ENCODE data around the gene CLEC16A.
A peak's percentile ranks its signal among the peaks of the same experiment; 100 is the strongest.

Gene CLEC16A

DNA sequence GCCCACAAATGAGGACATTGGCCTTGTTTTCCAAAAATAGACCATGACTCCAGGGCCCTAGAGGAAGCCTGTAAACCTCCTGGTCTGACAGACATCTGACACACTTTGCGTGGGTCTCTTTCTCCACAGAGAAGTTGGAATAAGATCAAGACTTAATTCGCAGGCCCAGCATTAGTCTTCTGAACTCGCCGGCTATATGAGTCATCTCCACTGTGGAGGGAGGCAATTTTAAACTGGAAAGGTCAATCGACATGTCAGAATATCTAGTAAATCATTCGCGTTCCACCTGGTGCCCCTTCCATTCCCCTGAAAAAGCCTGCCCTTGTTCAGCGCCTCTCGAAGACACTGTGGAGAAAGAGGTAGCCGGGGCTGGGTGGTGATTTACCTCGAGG is 140.1 kb downstream of the CLEC16A start:
- DNase-seq (ENCODE audit: low spot score) = peak; percentile 90

DNA sequence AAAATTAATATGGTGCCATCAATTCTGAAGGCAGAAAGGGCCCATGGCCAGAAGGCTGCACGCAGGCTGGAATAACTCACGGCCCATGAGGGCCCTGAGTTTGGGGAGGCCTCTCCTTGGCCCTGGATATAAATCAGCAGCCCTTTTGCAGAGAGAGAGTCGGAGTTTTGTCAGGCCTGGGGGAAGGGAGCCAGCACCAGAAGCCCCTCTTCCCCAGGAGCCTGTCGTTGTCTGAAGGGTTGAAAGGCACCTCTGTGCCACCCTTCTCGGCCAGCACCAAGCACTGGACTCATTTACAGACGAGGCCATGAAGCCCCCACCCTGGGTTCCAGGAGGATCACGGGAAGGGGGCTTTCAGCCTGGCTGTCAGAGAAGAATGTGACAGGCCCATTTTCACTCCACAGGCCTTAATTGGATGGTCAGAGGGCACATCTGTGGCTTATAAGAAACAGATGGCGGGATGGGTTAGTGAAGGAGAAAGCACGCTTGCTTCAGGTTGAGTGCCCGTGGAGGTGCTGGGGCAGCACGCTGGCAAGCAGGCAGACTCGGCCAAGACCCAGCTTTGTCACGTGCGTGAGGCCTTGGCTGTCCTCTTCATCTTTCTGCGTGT is 140.6 kb downstream of the CLEC16A start:
- no peak for DNase-seq (ENCODE audit: low spot score)

DNA sequence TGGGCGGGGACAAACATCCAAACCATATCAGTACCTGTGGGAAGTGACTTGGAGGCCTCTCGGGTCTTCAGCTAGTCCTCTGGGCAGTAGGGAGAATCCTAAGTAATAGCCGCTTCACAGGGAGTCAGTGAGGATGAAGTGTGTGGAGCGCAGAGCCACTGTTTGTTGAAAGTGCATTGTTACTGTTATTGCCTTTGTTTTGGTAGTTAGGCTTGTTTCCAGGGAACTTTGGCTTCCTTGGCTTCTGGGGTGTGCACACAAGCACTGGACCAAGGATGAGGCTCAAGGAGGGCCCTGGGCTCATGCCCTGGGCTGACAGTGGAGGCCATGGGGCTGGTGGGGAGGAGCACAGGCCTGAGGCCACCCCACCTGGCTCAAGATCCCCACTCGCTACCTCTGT is 141.6 kb downstream of the CLEC16A start:
- DNase-seq (ENCODE audit: low spot score) = no peak

DNA sequence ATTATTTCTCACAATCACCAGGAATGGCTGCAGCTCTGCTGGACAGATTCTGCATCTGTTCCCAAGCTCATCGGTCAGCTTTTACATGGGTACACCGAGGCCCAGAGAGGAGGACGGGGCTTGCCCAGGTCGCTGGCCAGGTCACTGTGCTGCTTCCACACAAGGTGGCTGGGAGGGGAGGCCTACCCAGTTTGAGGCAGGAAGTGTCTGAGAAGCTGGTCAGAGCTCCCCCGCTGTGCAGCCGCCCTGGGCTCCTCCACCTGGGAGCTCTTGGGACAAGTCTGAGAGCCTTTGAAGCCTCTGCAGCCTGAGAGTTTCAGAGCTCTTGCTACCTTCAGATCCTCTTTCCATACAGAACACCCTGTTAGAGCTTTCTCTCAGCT is 143.3 kb downstream of the CLEC16A start:
- DNase-seq (ENCODE audit: low spot score) = no peak

DNA sequence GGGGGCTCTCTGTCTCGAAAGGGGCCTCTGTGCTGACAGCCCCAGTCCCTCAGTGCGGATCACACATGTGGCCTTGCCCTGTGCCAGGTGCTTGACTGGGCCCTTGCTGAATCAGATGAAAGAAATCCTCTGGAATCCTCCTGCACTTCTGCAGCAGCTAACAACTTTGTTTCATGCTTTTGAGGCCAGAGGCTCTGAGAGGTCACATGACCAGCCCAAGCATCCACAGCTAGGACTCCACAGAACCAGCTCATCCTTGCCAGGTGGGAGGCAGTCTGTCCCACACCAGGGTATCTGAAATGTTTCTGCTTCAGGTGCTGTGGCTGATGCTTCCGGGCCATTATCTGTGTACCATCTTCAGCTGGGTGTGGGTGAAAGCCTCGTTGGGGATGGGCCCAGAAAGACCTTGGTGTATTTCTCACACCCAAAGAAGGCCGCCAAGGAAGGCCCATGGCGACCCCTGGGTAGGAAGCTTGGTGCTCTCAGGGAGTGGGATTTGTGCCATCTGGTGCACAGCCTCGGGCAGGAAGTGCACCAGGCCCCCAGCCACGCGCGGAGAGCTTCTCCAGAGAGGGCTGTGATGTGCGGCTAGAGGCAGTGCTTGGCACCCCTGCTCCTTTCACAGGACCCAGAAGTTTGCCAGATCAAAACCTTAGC is 143.8 kb downstream of the CLEC16A start:
- DNase-seq (ENCODE audit: low spot score) = peak; percentile 52

DNA sequence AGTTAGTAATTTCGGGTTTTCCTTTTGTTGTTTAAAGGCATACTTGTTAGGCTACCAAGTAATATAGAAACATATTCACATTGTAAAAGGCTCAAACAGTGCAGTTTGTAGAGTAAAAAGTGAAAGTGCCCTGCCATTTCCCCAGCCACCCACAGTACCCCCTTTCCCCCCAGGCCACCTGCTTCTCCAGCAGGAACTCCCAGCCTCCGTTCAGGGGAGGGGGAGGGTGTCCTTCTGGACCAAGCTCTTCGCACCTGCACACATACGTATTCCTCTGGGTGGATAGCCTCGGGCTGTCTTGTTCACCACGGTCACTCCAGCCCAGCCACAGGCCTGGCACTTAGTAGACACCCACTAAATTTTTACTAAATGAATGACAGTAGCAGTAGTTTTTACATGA is 144.5 kb downstream of the CLEC16A start:
- no peak for DNase-seq (ENCODE audit: low spot score)

DNA sequence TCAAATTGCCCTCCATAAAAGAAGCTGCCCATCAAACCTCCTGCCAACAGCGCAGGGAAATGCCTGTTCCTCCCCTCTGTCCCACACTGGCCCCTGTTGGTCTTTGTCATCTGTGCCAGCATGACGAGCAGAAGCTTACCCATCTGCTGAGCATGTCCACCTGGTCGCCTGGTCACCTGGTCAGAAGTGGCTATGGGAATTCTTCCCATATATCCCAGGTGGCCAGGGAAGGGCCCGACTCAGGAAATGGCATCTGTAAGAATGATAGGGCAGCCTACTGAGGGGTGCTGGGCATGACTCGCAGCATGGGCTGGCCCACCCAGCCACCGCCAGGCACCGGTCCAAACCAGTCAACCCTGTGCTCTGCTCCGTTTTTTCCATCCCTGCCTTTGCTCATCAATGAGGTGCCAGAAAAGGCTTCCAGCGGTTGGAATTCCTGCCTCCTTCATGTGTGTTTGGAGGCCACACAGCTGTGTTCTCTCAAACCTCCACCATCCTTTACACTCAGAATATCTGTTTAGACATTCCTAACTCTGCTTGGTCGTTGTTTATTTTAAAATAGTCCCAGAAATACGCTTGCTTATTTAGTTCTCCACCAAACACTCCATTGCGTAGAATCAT is 145.2 kb downstream of the CLEC16A start:
- DNase-seq (ENCODE audit: low spot score) = peak; percentile 81

DNA sequence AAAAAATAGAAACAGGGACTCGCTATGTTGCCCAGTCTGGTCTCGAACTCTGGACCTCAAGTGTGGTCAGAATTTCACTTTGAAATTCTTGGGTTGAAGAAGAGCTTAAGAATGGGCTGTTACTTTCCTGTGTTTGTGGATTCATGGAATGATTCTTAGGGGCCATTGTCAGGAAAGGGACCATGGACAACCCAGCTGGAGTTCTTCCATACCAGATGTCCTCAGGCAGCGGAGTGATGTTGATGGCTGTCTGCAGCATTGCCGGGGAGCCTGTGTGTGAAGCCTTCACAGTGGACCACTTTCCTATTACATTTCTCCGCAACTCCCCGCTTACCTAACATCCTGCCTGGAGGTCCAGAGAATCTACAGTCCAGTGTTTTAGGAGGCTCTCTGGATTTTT is 145.9 kb downstream of the CLEC16A start:
- DNase-seq (ENCODE audit: low spot score) = no peak

DNA sequence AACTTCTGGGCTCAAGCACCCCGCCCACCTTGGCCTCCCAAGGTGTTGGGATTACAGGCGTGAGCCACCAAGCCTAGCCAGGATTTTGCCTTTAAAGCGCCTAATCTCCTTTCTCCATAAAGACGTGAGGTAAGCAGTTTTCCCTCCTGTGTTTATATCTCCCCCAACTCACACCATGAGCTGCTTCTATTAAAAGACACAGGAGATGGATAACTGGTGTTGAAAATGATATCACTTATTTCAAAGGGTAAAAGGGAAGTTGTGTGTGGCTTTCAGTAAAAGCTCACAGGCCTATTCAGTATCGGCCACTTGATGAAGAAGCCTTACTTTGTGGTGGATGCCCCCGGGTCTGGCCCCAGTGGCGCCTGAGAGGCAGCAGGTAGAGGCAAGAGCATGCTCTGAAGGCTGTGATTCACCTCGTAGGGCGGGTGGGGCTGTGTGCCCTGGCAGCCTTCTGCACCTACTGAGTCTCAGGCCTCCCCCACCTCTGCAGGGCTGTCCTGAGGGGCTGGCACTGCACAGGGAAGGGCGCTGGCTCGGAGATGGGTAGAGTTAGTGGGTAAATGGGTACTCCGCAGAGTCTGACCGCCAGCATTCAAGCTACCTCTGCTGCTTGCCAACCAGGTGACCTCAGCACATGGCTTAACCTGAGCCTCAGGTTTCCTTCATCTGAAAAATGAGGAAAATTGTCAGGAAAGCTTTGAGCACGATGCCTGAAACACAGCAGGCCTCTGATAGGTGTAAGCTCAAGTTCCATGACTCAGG is 146.8 kb downstream of the CLEC16A start:
- no peak for DNase-seq (ENCODE audit: low spot score)

DNA sequence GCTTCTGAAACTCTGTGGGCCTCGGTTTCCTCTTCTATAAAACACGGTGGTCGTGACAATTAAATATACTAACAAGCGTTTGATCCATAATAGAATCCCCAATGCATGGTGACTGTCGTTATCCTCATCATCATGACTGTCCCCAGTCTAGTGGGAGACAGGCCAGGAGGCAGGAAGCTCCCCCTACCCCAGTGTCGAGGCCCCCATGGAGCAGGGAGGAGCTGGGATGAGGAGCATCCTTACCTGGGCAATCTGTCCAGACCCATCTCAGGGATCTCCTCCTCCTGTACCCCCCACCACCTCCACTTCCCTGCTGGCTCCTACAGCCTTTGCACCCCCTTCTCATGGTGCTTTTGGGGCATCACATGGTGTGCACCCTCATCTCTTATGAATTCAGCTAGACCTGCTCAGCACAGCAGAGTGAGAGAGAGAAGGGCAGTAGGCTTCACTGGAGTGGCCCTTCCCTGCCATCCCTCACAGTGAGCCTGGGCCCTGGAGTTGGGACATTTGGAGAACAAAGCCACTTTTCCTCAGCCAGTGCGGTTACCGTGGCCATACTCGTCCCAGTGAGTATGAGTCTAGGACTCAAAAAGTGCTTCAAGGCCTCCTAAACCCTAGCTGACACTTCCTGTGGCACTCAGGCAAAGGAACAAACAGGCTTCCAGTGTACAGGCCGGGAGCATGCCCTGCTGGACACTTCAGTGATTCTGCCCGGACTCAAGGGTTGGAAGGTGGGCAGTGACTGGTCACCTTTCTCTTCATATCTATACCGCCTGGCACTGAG is 148.6 kb downstream of the CLEC16A start:
- no peak for DNase-seq (ENCODE audit: low spot score)

DNA sequence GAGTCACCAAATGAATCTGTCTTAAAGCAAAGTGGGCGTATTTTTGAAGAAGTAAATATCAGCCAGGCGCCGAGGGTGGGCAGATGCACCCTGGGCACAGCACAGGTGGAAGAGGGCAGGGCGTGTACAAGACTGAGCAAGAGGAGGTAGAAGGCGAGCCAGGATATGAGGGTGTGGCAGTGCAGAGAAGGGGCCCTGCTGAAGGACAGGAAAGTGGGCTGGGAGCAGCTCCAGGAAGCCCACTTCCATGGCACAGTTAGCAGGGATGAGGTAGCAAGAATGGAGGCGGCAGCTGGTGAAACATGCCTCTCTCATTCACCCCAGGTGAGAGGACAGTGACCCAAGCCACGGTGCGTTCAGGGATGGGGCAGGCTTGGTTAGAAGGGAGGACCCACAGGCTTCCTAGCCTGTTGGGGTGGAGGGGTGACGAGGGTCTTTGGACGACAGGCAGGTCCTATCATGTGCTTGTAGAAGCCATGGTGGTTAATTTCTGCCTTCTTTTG is 149.3 kb downstream of the CLEC16A start:
- no peak for DNase-seq (ENCODE audit: low spot score)

DNA sequence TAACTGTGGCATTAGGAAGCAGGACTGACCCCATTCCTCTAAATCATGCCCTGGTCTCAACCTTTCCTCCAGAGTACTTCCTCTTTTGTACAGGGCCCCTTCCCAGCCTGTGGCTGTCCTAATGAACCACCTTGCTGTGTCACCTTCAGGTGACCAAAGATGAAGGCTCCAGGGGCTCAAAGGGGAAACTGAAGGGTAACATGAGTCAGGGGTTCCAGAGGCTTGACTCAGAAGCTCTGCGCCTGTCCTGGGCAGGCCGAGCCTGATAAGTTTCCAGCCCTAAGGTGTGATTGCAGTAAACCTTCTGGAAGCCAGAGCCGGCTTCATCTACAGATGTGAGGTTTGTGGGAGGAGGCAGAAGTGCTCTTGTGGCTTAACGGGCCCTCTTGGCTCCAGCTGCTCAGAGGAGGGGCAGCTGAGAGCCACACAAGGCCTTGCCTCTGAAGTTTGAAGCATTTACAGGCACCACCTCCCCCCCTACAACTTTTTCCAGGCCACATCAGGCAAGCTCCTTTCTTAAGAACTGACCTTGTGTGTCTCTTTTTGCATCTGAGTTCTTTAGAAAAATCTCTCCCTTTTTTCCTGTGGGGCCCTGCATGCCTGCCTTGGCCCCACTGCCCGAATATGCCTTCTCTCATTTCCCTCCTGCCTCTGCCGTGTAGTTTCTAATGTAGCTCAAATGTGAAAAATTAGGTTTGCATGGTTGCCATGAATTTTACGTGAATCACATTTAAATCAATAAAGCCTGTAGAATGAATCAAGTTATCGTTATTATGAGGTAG is 149.9 kb downstream of the CLEC16A start:
- peak; percentile 92 for DNase-seq (ENCODE audit: low spot score)

DNA sequence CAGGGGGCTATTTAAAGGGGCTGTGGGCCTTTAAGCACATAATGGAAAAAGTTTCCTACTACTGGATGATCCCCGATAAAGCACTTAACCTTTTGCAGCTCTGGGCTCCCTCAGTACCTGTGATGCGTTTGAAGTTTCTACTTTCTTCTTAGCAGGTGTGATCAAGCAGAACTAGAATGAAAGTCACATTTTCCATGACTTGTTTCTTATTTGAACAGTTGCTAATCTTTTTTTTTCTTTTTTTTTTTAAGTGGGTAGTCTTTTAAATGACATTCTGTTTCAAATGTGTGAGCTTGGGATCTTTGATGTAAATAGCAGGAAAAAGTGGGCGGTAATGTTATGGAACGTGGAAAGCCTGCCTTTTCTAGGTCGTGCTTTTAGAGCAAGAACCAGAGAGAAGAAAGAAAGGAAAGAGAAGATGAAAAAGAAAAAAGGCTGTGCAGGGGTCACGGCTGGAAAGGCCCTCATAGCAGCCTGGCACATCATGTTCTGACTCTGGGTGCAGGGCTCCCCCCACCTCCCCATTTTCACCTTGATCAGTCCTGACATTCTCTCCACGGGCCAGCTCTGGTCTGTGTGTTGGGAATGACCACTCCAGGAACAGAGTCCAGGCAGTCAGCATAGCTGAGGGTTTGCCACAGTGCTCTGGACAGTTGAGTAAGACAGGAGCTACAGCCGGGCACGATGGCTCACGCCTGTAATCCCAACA is 150.6 kb downstream of the CLEC16A start:
- DNase-seq (ENCODE audit: low spot score) = no peak

DNA sequence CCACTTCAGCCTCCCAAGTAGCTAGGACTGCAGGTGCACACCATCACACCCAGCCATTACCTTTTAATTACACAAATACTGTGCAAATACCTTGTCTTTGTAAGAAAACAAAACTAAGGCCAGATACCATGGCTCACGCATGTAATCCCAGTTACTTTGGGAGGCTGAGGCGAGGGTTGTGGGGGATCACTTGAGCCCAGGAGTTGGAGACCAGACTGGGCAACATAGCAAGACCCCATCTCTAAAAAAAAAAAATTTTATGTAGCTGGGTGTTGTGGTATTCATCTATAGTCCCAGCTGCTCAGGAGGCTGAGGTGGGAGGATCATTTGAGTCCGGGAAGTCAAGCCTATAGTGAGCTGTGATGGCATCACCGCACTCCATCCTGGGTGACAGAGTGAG is 151.6 kb downstream of the CLEC16A start:
- no peak for DNase-seq (ENCODE audit: low spot score)

DNA sequence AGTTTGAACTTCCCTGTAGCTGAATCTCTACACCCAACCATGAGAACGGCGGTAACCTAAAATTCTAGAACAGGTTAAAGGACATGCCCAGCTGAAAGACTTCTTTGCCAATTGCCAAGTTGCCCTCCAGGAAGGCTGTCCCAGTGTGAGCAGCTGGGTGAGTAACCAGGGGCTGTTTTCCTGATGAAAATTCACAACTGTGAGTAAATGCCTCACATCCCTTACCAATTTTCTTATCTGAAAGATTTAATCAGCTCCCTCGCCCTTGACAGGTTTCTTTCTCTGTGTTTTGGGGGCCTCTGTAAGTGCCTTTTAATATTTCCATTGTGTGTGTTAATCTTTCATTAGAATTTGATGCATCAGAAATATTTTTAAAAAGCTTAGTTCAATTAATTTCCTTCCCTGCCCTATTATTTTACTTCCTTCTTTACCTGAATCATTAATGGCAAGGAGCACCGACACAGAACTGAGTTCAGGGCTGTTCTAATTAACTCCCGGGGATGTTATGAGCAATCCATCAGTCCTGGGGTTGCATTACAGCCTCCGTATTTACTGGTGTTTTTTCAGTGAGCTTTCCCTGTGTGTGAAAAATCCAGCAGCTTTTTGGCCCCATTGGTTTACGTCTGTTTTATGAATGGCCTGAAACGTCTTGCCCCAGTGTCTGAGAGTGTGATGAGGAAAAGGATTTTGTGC is 152.9 kb downstream of the CLEC16A start:
- no peak for DNase-seq (ENCODE audit: low spot score)

DNA sequence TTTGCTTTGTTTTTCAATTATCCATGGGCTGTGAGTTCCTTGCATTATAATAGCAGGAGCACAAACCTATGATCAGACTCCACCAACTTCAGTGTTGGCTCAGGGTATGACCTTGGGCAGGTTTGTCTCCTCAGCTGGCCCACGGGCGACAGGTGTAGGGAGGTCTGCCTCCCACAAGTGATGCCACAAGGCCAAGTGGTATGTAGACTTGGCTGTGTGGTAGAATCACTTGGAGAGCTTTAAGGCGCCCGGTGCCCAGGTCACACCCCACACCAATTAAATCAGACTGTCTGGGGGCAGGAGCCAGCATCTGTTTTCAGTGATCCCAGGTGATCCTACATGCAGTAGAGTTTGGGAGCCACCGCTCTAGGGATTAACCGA is 153.4 kb downstream of the CLEC16A start:
- DNase-seq (ENCODE audit: low spot score) = no peak

DNA sequence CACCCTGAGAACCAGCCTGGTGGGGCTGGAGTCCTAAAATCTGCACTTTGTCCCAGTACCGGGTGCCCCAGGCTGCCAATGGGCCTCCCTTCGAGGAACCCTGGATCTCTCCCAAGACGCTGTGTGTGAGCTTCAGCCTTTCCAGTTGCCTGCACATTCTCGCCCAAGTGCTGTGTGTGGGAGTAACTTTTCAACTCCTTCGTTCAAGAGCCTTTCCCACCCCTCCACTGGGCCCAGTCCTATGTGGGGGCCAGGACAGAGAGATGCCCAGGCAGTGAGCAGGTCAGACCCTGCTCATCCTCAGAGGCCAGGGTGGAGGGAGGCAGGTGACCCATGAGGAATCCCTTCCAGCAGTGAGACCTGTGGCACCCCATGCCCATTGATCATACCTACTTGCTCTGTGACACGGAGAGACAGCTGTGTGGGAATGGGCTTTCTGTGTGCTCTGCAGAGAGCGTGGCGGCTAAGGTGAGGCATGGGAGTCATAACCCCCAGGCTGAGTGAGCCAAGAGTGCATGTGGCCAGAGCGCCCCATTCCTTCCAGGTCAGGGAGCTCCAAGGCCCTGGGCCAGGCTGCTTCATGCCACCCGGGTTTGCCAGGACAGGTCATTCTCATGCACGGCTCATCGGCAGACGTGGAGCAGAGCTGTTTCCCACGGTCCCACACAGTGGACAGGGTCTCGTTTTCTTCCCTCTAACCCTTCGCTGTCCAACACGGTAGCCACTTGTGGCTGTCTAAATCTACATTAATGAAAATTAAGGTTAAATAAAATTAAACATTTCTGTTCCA is 154.4 kb downstream of the CLEC16A start:
- no peak for DNase-seq (ENCODE audit: low spot score)

DNA sequence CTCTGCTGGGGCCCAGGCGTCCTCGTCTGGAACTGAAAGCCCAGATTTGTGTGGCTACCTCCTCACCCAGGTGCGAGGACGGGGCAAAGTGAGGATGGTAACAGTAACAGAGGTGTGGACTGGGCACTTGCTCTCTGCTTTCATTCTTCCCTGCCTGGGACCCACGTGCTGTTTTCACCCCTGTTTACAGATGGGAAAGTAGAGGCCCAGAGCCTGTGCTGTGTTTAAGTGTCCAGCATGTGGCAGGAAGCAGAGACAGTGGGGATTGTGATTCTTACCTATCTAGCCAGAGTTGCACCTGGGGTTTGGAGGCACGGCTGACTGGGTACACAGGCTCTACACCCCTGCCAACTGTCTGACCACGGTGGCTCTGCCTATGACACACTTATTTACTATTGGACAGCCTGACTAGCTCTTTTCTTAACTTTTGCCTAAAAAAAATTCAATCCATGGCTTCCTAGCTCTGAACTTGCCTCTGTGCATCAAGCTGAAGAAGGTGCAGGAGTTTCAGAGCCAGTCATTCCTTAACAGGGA is 155.4 kb downstream of the CLEC16A start:
- DNase-seq (ENCODE audit: low spot score) = peak; percentile 53

DNA sequence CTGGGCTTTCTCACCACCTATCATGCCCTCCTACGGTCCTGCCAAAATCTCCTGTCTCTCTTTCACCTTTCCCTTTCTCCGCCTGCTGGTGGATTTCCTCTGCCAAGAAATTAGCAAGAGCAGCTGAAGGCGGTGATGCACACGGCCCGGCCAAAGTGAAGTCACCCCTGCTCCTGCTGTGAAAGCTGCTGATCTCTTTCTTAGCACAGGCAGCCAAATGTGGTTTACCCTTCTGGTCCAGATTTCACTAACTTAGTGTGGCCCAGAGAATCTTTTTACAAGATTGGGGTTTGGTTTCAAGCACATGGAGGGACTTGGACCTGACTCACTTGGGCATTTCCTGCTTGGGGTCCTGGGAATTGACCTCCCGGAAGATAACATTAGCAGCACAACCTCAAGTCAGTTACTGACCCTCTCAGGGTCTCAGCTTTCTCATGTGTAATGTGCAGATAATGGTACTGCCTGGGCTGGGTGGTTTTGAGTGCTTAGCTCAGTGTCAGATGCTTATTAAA is 155.9 kb downstream of the CLEC16A start:
- DNase-seq (ENCODE audit: low spot score) = peak; percentile 76
